Hepatocyte (in vitro differentiated cells): Measurements from ENCODE around the gene S1PR2. TPM values are rescaled to one million over a fixed set of nuclear protein-coding genes. Genes with fewer than 3 reads are reported as not detected.
A peak's percentile ranks its signal among the peaks of the same experiment; 100 is the strongest.

Experiments
- DNase-seq: peaks from one replicate; pipeline ENCODE4 v3.0.0-alpha.2; 2016; ENCODE audit warnings: low spot score
- H2AFZ ChIP-seq: fragments of 200-600 bp; sonication (generic); 2 replicates; pipeline ENCODE4 v1.6.0; 2016; ENCODE audit warnings: antibody characterized with exemption, mild to moderate bottlenecking
- H3K27ac ChIP-seq: fragments of 200-600 bp; sonication (generic); 2 replicates; pipeline ENCODE4 v1.5.1; 2016; ENCODE audit warnings: mild to moderate bottlenecking
- H3K27me3 ChIP-seq: fragments of 200-600 bp; sonication (generic); 2 replicates; pipeline ENCODE4 v1.6.1; 2016
- H3K36me3 ChIP-seq: fragments of 200-600 bp; sonication (generic); replicated peaks from 2 replicates; pipeline ENCODE4 v1.5.1; 2016; ENCODE audit warnings: low read depth; ENCODE audit not compliant: insufficient read depth
- H3K4me1 ChIP-seq: fragments of 200-600 bp; sonication (generic); 2 replicates; pipeline ENCODE4 v1.5.1; 2016; ENCODE audit warnings: mild to moderate bottlenecking, moderate library complexity; ENCODE audit not compliant: insufficient read depth
- H3K4me2 ChIP-seq: fragments of 200-600 bp; sonication (generic); 2 replicates; pipeline ENCODE4 v1.6.0; 2016
- H3K4me3 ChIP-seq: fragments of 200-600 bp; sonication (generic); 2 replicates; pipeline ENCODE4 v1.5.1; 2016; ENCODE audit warnings: mild to moderate bottlenecking
- H3K79me2 ChIP-seq: fragments of 200-600 bp; sonication (generic); 2 replicates; pipeline ENCODE4 v1.6.0; 2017; ENCODE audit warnings: mild to moderate bottlenecking
- H3K9me2 ChIP-seq: fragments of 200-600 bp; sonication (generic); replicated peaks from 2 replicates; pipeline ENCODE4 v1.6.0; 2017; ENCODE audit warnings: mild to moderate bottlenecking; ENCODE audit not compliant: insufficient read depth
- H3K9me3 ChIP-seq: fragments of 200-600 bp; sonication (generic); 2 replicates; pipeline ENCODE4 v1.5.1; 2016; ENCODE audit warnings: low read depth, mild to moderate bottlenecking
- H4K20me1 ChIP-seq: fragments of 200-600 bp; sonication (generic); 2 replicates; pipeline ENCODE4 v1.6.0; 2016; ENCODE audit warnings: mild to moderate bottlenecking; ENCODE audit not compliant: insufficient read depth, poor library complexity, severe bottlenecking
- CTCF ChIP-seq: fragments of 200-600 bp; sonication (generic); IDR thresholded peaks from 2 replicates; pipeline ENCODE4 v1.5.1; 2016; ENCODE audit warnings: antibody characterized with exemption, mild to moderate bottlenecking; ENCODE audit not compliant: poor library complexity
- EZH2 ChIP-seq: fragments of 200-600 bp; sonication (generic); IDR thresholded peaks from 2 replicates; pipeline ENCODE4 v1.6.1; 2016; ENCODE audit warnings: antibody characterized with exemption, mild to moderate bottlenecking, borderline replicate concordance
- EZH2phosphoT487 ChIP-seq: fragments of 200-600 bp; sonication (generic); IDR thresholded peaks from one replicate; pipeline ENCODE4 v1.6.1; 2018; ENCODE audit warnings: antibody characterized with exemption, mild to moderate bottlenecking, low read depth, moderate library complexity; ENCODE audit not compliant: unreplicated experiment, severe bottlenecking
- WGBS: methylation state at CpG from one replicate; pipeline ENCODE4 v1.1.6; 2016; ENCODE audit warnings: low lambda C conversion rate; ENCODE audit errors: missing lambda C conversion rate; 5-methylcytosine and 5-hydroxymethylcytosine counted together
- polyA plus RNA-seq: library from polyadenylated mRNA; unstranded; fragments of >200 nt; fragmentation: Nextera tagmentation; extraction: Ambion mirVana; gene quantifications from 2 replicates; pipeline ENCODE4 v1.2.1, GENCODE V29; 2016
- total RNA-seq: library from RNA; depleted of rRNA; stranded (reverse); fragments of >200 nt; gene quantifications from 2 replicates; pipeline ENCODE4 v1.2.3, GENCODE V29; 2014

S1PR2 gene
- total and polyA plus RNA-seq, 2 experiments from 2014 or later, result 8.6 to 16.1 TPM

GRCh38 chr19:10223488-10224213 lies 7.5 kb downstream of the S1PR2 start:
- Histone ChIP-seq H2AFZ (no peak overlapping the region), H3K4me1 (peaks cover 10% of the 10 kb centered on the region), H3K9me3 (no peaks in the 10 kb centered on the region), H3K79me2 (peaks cover 48% of the 10 kb centered on the region), H3K27ac (no peak overlapping the region), H3K9me2 (no peaks in the 10 kb centered on the region), H3K27me3 (no peaks in the 10 kb centered on the region), H3K4me2 (no peak overlapping the region), H3K36me3 (no peaks in the 10 kb centered on the region), H3K4me3 (no peak overlapping the region), H4K20me1 (peaks cover 10% of the 10 kb centered on the region)
- no peak for DNase-seq
- WGBS, result 94% methylated on average over 24 of the region's 28 CpGs
- no peak for TF ChIP-seq EZH2
- TF ChIP-seq EZH2phosphoT487, result no peak

- DNase-seq, result no peak
- TF ChIP-seq CTCF (no peak), EZH2phosphoT487 (no peak), EZH2 (no peak)
- 95% methylated on average over 14 of the region's 14 CpGs for WGBS
- Histone ChIP-seq H3K9me2 (no peaks in the 10 kb centered on the region), H3K9me3 (no peaks in the 10 kb centered on the region), H3K4me1 (peaks cover 5% of the 10 kb centered on the region), H3K36me3 (no peaks in the 10 kb centered on the region), H3K4me2 (no peak overlapping the region), H2AFZ (no peak overlapping the region), H4K20me1 (peaks cover 10% of the 10 kb centered on the region), H3K27me3 (no peaks in the 10 kb centered on the region), H3K4me3 (no peak overlapping the region), H3K27ac (no peak overlapping the region), H3K79me2 (peaks cover 37% of the 10 kb centered on the region)
Observed at GRCh38 chr19:10222201-10222890, 8.8 kb downstream of the S1PR2 start.

DNA sequence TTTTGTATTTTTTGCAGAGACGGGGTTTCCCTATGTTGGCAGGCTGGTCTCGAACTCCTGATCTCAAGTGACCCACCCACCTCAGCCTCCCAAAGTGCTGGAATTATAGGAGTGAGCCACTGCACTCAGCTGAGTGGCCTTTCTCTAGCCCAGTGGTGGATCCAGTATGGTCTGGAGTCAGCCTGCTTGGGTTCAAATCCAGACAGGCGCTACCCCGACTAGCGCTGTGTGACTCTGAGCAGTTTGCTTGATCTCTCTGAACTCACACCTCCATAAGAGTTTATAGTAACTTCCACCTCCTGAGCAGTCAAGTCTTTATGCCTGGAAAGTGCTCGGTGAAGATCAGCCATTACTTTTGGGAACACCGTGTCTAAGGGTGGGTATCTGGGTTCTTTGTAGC lies 10.4 kb downstream of the S1PR2 start:
- no peak for TF ChIP-seq CTCF
- no peak for TF ChIP-seq EZH2
- TF ChIP-seq EZH2phosphoT487, result no peak
- no peaks in the 10 kb centered on the region for H3K27me3 ChIP-seq
- no peaks in the 10 kb centered on the region for H3K9me3 ChIP-seq
- no peak overlapping the region for H2AFZ ChIP-seq
- 98% methylated on average over 7 of the region's 7 CpGs for whole genome bisulfite sequencing
- no peak overlapping the region for H3K4me2 ChIP-seq
- H3K27ac ChIP-seq, result no peak overlapping the region
- H3K36me3 ChIP-seq, result no peaks in the 10 kb centered on the region
- H3K4me3 ChIP-seq, result no peak overlapping the region
- peaks cover 31% of the 10 kb centered on the region for H3K79me2 ChIP-seq
- no peaks in the 10 kb centered on the region for H3K4me1 ChIP-seq
- no peaks in the 10 kb centered on the region for H3K9me2 ChIP-seq
- H4K20me1 ChIP-seq, result peaks cover 10% of the 10 kb centered on the region
- no peak for DNase-seq

DNA sequence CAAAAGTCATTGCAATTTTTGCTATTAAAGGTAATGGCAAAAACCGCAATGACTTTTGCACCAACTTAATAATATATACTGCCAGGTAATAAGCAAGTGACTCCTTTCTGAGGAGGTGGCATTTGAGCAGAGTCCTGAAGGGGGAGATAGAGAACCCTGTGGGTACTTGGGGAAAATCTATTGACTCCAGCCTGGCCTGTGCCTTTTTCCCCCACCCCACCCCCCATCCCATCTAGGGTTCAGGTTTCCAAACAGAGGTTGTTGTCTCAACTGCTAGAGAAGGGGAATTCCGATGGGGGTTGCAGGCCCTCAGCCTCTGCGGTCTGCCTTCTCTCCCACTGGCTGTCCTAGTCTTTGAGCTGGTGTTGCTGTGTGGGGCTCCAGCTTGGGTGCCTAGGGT lies 11.5 kb downstream of the S1PR2 start:
- Histone ChIP-seq H4K20me1 (peaks cover 10% of the 10 kb centered on the region), H3K4me1 (no peaks in the 10 kb centered on the region), H3K9me2 (no peaks in the 10 kb centered on the region), H3K4me3 (no peak overlapping the region), H3K79me2 (peaks cover 21% of the 10 kb centered on the region), H3K27ac (no peak overlapping the region), H3K36me3 (no peaks in the 10 kb centered on the region), H2AFZ (no peak overlapping the region), H3K27me3 (no peaks in the 10 kb centered on the region), H3K4me2 (no peak overlapping the region), H3K9me3 (no peaks in the 10 kb centered on the region)
- no peak for TF ChIP-seq EZH2
- TF ChIP-seq EZH2phosphoT487, result no peak
- TF ChIP-seq CTCF, result peak; percentile 25
- peak; percentile 42 for DNase-seq
- 64% methylated on average over 3 of the region's 3 CpGs for WGBS
